Uterus (tissue), 2 donors: ENCODE results near the gene COQ8B.

Experiments used
- POLR2A ChIP-seq, 2 donors: fragments of 450-650 bp; IDR thresholded peaks; one replicate each; pipeline ENCODE4 v1.6.1; 2016; ENCODE audit warnings: antibody characterized with exemption in 2 of 2, mild to moderate bottlenecking in 1 of 2, moderate library complexity in 1 of 2
- TF ChIP-seq, protein P1 (sequence below), 4 experiments: fragments of 200-600 bp in 2 of 4; fragments of 450-650 bp in 2 of 4; sonication (generic) in 2 of 4; IDR thresholded peaks; one replicate each; pipeline ENCODE4 v1.5.1; 2016 to 2019; ENCODE audit warnings: antibody characterized with exemption in 4 of 4, mild to moderate bottlenecking in 2 of 4, moderate library complexity in 1 of 4

DNA sequence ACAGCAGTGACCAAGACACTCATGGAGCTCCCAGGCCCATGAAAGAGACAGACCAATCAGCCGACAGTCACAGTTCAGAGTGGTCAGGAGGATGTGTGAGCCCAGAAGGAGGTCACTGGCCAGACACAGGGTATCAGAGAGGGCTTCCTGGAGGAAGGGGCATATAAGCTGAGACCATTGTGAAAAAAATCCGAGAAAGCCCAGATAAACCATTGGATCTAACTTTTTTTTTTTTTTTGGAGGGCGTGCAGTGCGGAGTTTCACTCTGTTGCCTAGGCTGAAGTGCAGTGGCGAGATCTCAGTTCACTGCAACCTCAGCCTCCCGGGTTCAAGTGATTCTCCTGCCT, 4.4 kb upstream of the COQ8B start:
- TF ChIP-seq, protein P1, sequence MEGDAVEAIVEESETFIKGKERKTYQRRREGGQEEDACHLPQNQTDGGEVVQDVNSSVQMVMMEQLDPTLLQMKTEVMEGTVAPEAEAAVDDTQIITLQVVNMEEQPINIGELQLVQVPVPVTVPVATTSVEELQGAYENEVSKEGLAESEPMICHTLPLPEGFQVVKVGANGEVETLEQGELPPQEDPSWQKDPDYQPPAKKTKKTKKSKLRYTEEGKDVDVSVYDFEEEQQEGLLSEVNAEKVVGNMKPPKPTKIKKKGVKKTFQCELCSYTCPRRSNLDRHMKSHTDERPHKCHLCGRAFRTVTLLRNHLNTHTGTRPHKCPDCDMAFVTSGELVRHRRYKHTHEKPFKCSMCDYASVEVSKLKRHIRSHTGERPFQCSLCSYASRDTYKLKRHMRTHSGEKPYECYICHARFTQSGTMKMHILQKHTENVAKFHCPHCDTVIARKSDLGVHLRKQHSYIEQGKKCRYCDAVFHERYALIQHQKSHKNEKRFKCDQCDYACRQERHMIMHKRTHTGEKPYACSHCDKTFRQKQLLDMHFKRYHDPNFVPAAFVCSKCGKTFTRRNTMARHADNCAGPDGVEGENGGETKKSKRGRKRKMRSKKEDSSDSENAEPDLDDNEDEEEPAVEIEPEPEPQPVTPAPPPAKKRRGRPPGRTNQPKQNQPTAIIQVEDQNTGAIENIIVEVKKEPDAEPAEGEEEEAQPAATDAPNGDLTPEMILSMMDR (IDR thresholded peaks at IDR 0.05): no peak
- TF ChIP-seq POLR2A (IDR thresholded peaks at IDR 0.05): no peak
